Aorta (tissue), 5 donors: Measurements from ENCODE around the gene TCEA2. TPM values are rescaled to one million over a fixed set of nuclear protein-coding genes. Genes with fewer than 3 reads are reported as not detected.
A peak's percentile ranks its signal among the peaks of the same experiment; 100 is the strongest.
"Not testable (repeated sequence)": the region's sequence is repeated elsewhere in the genome, so short reads cannot be mapped to it uniquely, and the experiment has no call there.

Experiments used
- ATAC-seq: fragments of 200-7000 bp; cut with Tn5 transposase; one replicate; pipeline ENCODE4 v1.9.1; 2022; ENCODE audit warnings: moderate library complexity; ENCODE audit not compliant: low FRiP score
- DNase-seq, 2 donors: peaks; one replicate each; pipeline ENCODE4 v3.0.0-alpha.2; 2020
- H3K27ac ChIP-seq, 2 donors: one replicate each; pipeline ENCODE4 v1.5.1; 2013; ENCODE audit warnings: low read length in 2 of 2, mild to moderate bottlenecking in 2 of 2, moderate library complexity in 2 of 2, control low read depth in 1 of 2, inconsistent platforms in 1 of 2, low read depth in 1 of 2
- H3K27me3 ChIP-seq, 2 donors: one replicate each; pipeline ENCODE4 v1.6.1; 2013; ENCODE audit warnings: control low read depth in 1 of 2, low read length in 1 of 2, mild to moderate bottlenecking in 1 of 2, moderate library complexity in 1 of 2; ENCODE audit not compliant: insufficient read depth in 2 of 2, control insufficient read depth in 1 of 2
- H3K36me3 ChIP-seq, 2 donors: one replicate each; pipeline ENCODE4 v1.6.1; 2013; ENCODE audit warnings: control low read depth in 1 of 2, low read length in 1 of 2, mild to moderate bottlenecking in 1 of 2; ENCODE audit not compliant: insufficient read depth in 2 of 2, control insufficient read depth in 1 of 2
- H3K4me1 ChIP-seq, 2 donors: one replicate each; pipeline ENCODE4 v1.6.1; 2013; ENCODE audit warnings: low read length in 2 of 2, control low read depth in 1 of 2, mild to moderate bottlenecking in 1 of 2, moderate library complexity in 1 of 2; ENCODE audit not compliant: insufficient read depth in 2 of 2, control insufficient read depth in 1 of 2
- H3K4me3 ChIP-seq, 2 donors: one replicate each; pipeline ENCODE4 v1.5.1; 2013; ENCODE audit warnings: low read length in 2 of 2, control low read depth in 1 of 2, mild to moderate bottlenecking in 1 of 2
- H3K9me3 ChIP-seq: one replicate; pipeline ENCODE4 v1.6.1; 2013; ENCODE audit warnings: mild to moderate bottlenecking, low read length; ENCODE audit not compliant: control insufficient read depth
- WGBS, 2 donors: extraction: QIAGEN DNeasy Blood & Tissue Kit; methylation state at CpG; one replicate each; pipeline ENCODE4 v1.1.7; 2013; 5-methylcytosine and 5-hydroxymethylcytosine counted together
- intact Hi-C, 2 donors: fragments of 100-400 bp; cut with DNase I; formaldehyde crosslinking; loops; one replicate each; pipeline versions ENCODE4 v1.14.2 to v1.15.0; 2022
- polyA plus RNA-seq, 2 donors: library from polyadenylated mRNA; stranded (reverse); fragments of 200-250 nt; gene quantifications; one replicate each; pipeline ENCODE4 v1.2.3, GENCODE V29; 2013
- total RNA-seq, 2 donors: library from RNA; stranded (reverse); fragmentation: NEBNext Ultra II Directional; extraction: Animal tissue kit (Norgen Biotek cat#: 25700); gene quantifications; one replicate each; pipeline ENCODE4 v1.2.1, GENCODE V29; 2021
- donor health status: healthy with polysubstance abuse.
- donor health status: Bipolar disorder and iron deficiency.
- donor health status: DM: no; HTN: no; CAD: no.
- donor health status: DM: no; HTN: no; CAD: no.
- donor health status: DM: yes; HTN: yes; CAD: no.

TCEA2 gene
- total and polyA plus RNA-seq, 4 donors, result 26.2 to 80.1 (median 58.3) TPM

DNA sequence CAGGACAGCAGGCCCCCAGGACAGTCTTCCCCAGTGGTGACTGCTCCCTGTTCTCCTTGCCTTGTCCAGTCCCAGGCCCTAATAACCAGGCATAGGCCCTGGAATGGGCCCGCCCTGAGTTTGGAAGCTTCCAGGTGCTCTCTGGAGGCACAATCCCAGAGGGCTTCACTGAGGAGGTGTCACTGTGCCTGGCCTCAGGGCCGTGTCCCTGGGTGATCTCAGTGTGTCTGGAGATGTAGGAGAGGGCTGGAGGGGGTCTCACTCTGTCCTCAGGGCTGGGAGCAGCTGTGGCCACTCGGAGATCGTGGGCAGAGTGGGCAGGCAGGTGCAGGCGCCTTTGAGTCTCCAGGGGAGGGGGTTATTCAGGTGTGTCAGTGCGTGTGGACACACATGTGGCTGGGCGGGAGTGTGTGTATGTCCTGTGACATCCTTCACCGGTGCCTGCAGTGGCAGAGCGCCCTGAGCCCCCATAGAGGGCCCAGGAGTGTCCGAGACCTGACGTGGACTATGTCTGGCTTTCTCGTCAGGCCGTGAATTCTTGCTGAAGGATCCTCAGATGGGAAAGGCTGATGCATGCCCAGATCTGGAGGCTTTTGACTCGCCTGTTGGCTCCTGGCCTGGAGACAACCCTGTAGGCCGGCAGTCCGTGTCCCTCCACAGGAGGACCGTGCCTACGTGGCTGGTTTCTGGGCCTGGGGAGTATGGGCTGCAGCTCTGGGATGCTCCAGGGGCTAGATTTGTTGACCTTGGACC is 49.9 kb downstream of the TCEA2 start:
- Histone ChIP-seq H3K4me3 (no peak overlapping the region), H3K36me3 (no peaks in the 10 kb centered on the region), H3K27me3 (no peaks in the 10 kb centered on the region), H3K9me3 (no peaks in the 10 kb centered on the region), H3K27ac (no peak overlapping the region), H3K4me1 (no peaks in the 10 kb centered on the region)
- ATAC-seq (no peak), DNase-seq (peak; percentile 34 to 62)
- intact Hi-C loops, result no loop called here
- 78% methylated on average over 18 of the region's 18 CpGs for WGBS, 2 donors

GRCh38 chr20:64113444-64113775 is 50.4 kb downstream of the TCEA2 start:
- Histone ChIP-seq H3K36me3 (no peaks in the 10 kb centered on the region), H3K27ac (no peak overlapping the region), H3K4me1 (no peaks in the 10 kb centered on the region), H3K27me3 (no peaks in the 10 kb centered on the region), H3K4me3 (no peak overlapping the region), H3K9me3 (no peaks in the 10 kb centered on the region)
- ATAC-seq (no peak), DNase-seq (peak in 1 of 2 donors; percentile 39)
- intact Hi-C loops, result no loop called here
- WGBS, 2 donors, result 61 to 63% methylated on average over 5 to 6 of the region's 6 CpGs

- DNase-seq, result peak; percentile 21 to 61
Measured at GRCh38 chr20:64113796-64114355, 50.9 kb downstream of the TCEA2 start.

GRCh38 chr20:64114356-64114971 is 51.5 kb downstream of the TCEA2 start:
- Histone ChIP-seq H3K27ac (no peak overlapping the region), H3K36me3 (no peaks in the 10 kb centered on the region), H3K27me3 (no peaks in the 10 kb centered on the region), H3K4me1 (no peaks in the 10 kb centered on the region), H3K4me3 (no peak overlapping the region), H3K9me3 (no peaks in the 10 kb centered on the region)
- intact Hi-C loops, result no loop called here
- no peak for ATAC-seq
- peak in 1 of 2 donors; percentile 66 for DNase-seq
- WGBS, 2 donors, result 77 to 81% methylated on average over 14 of the region's 14 CpGs

More at GRCh38 chr20:64113796-64114355, 50.9 kb downstream of the TCEA2 start:
- no peak overlapping the region for H3K4me3 ChIP-seq
- H3K36me3 ChIP-seq, result no peaks in the 10 kb centered on the region
- no peaks in the 10 kb centered on the region for H3K9me3 ChIP-seq
- intact Hi-C loops, result no loop called here
- 81 to 83% methylated on average over 13 of the region's 13 CpGs for WGBS, 2 donors
- no peaks in the 10 kb centered on the region for H3K27me3 ChIP-seq
- ATAC-seq, result no peak
- no peak overlapping the region for H3K27ac ChIP-seq
- no peaks in the 10 kb centered on the region for H3K4me1 ChIP-seq

- ATAC-seq, result no peak
- H3K4me1 ChIP-seq, result no peaks in the 10 kb centered on the region
- H3K27me3 ChIP-seq, result no peaks in the 10 kb centered on the region
- 74% methylated on average over 14 of the region's 14 CpGs for WGBS, 2 donors
- H3K4me3 ChIP-seq, result no peak overlapping the region
- no peaks in the 10 kb centered on the region for H3K9me3 ChIP-seq
- intact Hi-C loops, result no loop called here
- peak in 1 of 2 donors; percentile 63 for DNase-seq
- no peaks in the 10 kb centered on the region for H3K36me3 ChIP-seq
- H3K27ac ChIP-seq, result no peak overlapping the region
Measured at GRCh38 chr20:64115171-64115911, 52.3 kb downstream of the TCEA2 start.

DNA sequence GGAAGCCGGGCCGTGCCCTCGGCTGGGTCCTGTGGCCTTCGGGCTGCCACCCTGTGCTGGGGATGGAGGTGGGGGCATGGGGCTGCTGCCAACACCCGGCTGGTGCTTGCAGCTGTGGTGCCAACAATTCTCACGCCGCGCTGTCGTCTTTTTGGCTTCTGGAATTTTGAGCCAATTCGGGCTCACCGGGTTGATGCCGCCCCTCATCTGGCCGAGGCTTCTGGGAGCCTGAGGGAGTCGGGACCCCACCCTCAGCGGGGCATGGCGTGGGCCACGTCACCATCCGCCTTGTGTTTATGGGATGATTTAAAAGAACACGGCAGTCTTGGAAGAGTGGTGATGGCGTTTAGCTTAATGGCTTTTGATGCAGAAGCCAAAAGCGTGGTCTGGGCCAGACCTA is 53.0 kb downstream of the TCEA2 start:
- no peaks in the 10 kb centered on the region for H3K4me1 ChIP-seq
- H3K36me3 ChIP-seq, result no peaks in the 10 kb centered on the region
- DNase-seq (peak in 1 of 2 donors; percentile 69), ATAC-seq (no peak)
- H3K4me3 ChIP-seq, result no peak overlapping the region
- no peaks in the 10 kb centered on the region for H3K27me3 ChIP-seq
- H3K9me3 ChIP-seq, result no peaks in the 10 kb centered on the region
- intact Hi-C loops, result no loop called here
- no peak overlapping the region for H3K27ac ChIP-seq
- WGBS, 2 donors, result 77 to 80% methylated on average over 21 of the region's 21 CpGs

- 77 to 82% methylated on average over 13 to 17 of the region's 17 CpGs for WGBS, 2 donors
- Histone ChIP-seq H3K9me3 (no peaks in the 10 kb centered on the region), H3K27me3 (no peaks in the 10 kb centered on the region), H3K27ac (no peak overlapping the region), H3K36me3 (no peaks in the 10 kb centered on the region), H3K4me3 (no peak overlapping the region), H3K4me1 (no peaks in the 10 kb centered on the region)
- ATAC-seq, result no peak
- peak; percentile 45 to 60 for DNase-seq
- intact Hi-C loops, result no loop called here
Measured at GRCh38 chr20:64116541-64117431, 53.8 kb downstream of the TCEA2 start.

DNA sequence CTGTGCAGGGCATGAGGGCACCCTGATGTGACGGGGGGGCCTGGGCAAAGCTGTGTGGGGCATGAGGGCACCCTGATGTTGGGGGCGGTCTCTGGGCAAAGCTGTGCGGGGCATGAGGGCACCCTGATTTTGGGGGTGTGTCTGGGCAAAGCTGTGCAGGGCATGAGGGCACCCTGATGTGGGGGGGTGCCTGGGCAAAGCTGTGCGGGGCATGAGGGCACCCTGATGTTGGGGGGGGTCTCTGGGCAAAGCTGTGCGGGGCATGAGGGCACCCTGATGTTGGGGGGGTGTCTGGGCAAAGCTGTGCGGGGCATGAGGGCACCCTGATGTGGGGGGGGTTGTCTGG is 54.4 kb downstream of the TCEA2 start:
- H3K36me3 ChIP-seq, H3K27me3 ChIP-seq, H3K9me3 ChIP-seq, intact Hi-C loops, ATAC-seq, H3K4me1 ChIP-seq, DNase-seq, H3K4me3 ChIP-seq, H3K27ac ChIP-seq: not testable (repeated sequence)
- WGBS, 2 donors, result 70 to 96% methylated on average over 3 to 6 of the region's 6 CpGs
